Measurements from ENCODE around the gene TSPOAP1.

DNA sequence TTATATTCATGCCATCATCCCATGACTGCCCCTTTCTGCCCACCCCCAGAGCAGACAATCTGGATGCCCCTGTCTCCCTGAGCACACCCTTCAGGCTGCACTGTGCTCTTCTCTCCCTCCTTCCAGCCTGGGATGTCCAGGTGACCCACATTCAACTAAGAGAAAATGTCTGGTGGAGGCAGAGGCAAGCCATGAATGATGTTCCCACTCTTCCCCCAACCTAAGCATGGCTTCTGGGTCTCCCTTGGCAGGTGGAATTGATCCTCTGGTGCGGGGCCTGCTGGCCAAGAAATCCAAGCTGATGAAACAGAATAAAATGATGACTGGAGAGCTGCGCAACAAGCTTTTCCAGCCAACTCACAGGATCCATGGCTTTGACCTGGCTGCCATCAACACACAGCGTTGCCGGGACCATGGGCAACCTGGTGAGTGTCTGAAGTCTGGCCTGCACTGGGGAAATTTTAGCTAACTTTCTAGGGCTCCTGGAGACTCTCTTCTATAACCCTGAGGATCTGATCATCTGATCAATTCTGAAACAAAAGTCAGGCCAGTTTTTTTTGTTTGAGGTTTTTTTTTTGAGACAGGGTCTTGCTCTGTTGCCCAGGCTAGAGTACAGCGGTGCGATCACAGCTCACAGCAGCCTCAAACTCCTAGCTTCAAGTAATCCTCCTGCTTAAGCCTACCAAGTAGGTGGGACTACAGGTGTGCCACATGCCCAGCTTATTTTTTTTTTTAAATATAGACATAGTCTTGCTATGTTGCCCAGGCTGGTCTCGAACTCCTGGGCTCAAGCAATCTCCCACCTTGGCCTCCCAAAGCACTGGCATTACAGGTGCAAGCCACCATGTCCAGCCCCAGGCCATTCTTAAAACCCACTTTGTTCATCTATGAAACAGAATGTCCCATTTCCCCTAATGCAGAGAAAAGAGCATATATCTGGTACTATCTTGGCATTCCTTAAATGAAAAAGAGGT is 62.4 kb downstream of the TSPOAP1 start:
- TF ChIP-seq, protein P1, sequence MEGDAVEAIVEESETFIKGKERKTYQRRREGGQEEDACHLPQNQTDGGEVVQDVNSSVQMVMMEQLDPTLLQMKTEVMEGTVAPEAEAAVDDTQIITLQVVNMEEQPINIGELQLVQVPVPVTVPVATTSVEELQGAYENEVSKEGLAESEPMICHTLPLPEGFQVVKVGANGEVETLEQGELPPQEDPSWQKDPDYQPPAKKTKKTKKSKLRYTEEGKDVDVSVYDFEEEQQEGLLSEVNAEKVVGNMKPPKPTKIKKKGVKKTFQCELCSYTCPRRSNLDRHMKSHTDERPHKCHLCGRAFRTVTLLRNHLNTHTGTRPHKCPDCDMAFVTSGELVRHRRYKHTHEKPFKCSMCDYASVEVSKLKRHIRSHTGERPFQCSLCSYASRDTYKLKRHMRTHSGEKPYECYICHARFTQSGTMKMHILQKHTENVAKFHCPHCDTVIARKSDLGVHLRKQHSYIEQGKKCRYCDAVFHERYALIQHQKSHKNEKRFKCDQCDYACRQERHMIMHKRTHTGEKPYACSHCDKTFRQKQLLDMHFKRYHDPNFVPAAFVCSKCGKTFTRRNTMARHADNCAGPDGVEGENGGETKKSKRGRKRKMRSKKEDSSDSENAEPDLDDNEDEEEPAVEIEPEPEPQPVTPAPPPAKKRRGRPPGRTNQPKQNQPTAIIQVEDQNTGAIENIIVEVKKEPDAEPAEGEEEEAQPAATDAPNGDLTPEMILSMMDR (IDR thresholded peaks at IDR 0.05): no peak
- TF ChIP-seq POLR2A (IDR thresholded peaks at IDR 0.05): no peak

Data from testis (tissue), 2 donors.